NCI-H748 treated with DMSO at 0.1 percent for 48 hours (cell line): Measurements from ENCODE around the gene SPAG7.
A peak's percentile ranks its signal among the peaks of the same experiment; 100 is the strongest.

Experiments
- DNase-seq: peaks from one replicate; lab custom pipeline; 2025; lab: John Stamatoyannopoulos, UW

SPAG7 gene

DNA sequence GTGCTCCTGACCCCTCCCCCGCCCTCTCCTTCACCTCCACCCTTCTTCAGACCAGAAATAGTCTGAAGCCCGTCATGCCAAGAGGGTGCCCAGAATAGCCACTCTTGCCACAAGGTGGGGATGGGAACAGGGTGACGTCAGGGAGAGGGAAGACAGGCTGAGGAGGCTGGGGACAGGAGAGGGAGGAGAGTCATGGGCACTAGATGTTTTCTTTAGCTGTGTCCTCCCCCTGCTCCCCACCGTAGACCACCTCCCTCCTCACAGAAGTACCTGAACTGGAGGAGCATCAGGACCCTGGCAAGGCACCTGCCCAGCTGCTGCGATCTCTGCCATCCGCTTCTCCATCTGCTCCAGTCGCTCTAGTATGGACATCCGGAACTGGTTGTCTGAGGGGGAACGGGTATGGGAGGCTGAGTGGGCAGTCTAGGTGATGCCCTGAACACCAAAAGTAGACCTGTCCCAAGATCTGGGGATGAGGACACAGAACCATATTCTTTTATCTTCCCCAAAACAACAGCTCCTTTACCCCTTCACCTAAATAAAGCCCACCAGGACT lies 6.6 kb upstream of the SPAG7 start:
- DNase-seq, result no peak

DNA sequence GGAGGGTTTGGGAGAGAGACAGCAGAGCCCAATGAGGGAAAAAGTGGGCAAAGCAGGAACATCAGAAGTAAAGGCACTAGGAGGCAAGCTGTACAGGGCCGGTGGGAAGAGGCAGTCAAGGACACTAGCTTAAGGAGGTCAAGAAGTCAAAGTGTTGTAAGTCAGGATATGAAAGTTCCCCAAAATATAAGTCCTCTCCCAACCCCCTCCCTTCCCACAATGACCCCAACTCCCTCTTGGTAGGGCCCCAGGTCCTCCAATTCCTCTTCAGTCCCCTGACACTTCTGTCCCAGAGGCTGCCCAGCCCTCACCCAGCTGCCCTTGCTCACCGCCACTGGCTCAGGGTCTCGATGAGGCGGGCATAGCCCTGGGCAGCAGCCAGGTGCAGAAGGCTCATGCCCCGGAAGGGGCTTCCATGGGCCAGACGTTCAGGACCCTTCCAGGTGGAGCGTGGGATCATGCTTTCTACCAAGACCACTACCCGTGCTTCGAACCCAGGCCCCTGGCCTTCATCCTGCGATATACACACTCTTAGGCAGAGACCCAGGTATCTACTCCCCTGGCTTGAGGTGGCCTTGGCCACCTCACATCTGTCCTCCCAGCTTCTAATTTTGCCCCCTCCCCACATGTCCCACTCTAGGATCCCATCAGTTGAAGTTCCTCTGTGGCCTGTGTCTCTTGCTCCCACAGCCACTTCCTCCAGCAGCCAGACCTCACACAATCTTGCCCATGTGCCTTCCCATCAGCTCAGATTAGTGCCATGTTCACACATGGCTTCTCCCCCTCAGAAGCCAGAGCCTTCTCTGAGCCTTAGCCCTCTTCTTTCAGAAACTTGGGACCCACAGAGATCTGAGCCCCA lies 5.9 kb upstream of the SPAG7 start:
- DNase-seq, result no peak

DNA sequence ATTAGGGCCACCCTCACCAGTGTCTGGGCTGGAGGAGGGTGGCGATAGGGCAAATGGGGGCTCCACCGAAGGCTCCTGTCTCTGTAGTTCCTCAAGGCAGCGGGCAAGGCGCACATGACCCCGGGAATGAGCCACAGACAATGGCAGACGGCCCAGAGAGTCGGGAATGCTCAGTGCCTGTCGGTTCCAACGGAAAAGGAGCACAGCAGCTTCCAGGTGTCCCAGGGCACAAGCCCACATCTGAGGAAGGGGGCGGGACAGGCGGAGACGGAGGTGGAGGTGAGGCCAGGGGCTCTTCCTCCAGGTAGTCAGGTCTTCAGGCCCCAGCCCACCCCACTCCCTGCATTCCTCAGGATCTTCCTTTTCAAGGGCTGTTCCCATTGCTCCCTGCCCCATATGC lies 5.1 kb upstream of the SPAG7 start:
- no peak for DNase-seq

DNA sequence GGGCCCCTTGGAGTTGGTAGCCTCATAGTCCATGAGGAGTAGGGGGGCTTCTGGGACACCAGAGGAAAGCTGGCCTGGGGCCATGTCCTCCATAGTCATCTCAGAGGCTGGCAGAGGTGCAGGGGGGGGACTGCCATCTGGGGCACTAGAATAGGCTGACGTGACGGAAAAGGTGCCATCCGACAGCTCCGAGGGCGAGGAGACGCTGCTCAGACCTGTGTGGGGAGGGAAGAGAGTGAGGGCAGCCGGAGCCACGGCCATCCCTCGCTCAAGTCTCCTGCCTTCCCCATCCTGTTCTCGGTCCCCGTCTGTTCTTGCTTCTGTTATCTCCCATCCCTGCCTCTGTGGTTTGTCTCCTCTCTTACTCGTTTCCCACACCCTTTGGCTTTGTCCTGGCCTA lies 4.7 kb upstream of the SPAG7 start:
- no peak for DNase-seq

DNA sequence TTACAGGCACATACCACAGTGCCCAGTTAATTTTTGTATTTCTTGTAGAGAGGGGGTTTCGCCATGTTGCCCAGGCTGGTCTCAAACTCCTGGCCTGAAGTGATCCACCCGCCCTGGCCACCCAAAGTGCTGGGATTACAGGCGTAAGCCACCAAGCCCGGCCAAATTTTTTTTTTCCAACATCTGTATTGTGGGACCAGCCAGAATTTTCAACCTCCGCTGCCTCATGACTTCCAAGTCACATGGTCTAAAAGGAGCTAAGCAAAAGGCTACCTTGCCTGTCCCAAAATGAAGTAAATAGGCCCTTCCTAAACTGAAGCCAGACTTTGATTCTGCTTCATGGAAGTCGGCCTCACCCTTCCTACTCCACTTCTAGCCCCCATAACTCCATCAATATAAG lies 4.2 kb upstream of the SPAG7 start:
- DNase-seq, result no peak

DNA sequence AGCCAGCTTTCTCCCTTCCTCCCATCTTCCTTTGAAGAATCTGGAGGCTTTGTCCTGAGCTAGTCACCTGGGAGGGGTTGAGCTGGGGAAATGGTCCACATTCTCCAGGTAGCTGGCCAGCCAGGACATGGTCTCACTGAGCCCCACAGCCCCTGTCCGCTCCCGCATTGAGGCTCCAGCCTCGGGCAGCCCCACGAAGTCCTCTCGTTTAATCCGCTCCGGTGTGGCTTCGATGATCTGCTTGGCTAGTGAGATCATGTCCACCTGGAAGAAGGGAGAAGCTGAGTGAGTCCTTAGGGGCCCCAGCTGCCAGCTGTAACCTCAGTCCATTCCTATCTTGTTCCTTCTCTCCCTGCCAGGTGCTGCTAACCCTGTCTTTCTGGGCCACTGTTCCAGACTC lies 2.7 kb upstream of the SPAG7 start:
- no peak for DNase-seq

DNA sequence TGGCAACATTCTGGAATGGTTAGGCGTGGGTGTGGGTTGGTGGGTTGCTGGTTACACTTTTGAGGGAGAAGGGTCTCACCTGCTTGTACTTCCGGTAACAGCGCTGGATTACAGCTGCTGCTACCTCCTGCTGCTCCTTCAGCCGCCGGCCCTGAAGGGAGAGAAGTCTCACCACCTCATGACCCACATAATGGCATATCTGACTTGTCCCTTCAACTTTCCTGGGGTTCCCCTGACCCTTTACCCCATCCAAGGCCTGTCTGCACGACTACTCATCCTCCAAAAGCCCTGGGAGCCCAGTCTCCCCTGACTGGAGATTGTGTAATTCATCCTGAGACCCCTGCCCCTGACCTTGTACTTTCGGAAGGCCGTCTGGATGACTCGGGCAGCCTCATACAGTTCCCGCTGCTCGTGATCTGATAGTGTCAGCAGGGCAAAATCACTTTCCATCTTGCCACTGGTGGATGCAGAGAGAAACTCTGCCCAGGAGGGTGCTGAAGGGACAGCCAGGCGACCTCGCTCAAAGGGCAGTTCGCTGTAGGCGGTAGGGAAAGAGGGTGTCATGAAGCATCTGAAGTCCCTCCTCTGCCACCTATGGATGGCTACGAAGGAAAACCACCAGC lies 2.0 kb upstream of the SPAG7 start:
- DNase-seq, result no peak

DNA sequence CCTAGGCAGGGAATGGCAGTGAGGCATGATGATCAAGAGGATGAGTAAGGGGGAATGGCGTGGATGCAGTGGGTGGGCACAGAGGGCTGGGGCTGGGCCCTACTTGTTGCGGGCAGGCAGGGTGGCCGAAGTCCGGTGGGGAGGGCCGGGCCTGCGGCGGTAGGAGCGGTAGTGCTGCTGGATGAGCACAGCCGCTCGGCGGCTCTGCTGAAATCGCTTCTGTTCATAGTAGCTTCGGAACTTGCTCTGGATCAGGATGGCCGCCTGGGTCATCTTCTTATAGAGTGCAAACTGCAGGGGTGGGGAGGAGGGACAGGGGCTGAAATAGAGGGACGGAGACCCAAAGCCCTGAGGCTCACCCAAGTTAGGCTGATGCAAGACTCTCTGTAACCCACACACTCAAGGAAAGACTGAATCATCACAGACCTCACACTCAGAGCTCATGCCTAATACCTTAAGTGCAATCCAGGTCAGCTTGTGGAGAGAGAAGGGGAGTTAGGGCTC lies 1.5 kb upstream of the SPAG7 start:
- no peak for DNase-seq

DNA sequence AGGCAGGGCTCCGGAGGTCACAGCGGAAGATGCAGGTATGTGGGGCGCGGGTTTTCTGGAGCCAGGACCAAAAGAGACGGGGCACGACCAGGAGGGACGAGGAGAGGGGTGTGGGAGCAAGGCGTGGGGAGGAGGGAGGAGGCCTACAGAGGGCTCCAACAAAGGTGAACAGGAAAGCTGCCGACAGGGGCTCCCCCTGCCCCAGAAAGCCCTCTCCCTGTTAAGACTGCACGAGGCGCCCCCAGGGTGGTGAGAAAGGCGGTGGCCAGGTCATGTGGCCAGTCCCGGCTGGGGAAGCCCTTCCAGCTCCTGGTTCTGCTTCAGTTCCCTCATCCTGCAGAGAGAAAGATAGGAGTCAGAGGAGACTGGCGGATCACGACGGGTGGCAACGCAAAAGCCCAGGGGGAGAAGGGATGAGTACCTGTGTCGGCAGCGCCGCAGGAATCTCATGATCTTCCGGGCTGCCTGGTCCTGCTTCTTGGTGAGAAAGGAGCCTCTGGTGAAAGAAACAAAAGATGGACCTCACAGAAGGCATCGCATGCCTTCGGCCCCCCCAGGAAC lies 949 bp upstream of the SPAG7 start:
- no peak for DNase-seq

DNA sequence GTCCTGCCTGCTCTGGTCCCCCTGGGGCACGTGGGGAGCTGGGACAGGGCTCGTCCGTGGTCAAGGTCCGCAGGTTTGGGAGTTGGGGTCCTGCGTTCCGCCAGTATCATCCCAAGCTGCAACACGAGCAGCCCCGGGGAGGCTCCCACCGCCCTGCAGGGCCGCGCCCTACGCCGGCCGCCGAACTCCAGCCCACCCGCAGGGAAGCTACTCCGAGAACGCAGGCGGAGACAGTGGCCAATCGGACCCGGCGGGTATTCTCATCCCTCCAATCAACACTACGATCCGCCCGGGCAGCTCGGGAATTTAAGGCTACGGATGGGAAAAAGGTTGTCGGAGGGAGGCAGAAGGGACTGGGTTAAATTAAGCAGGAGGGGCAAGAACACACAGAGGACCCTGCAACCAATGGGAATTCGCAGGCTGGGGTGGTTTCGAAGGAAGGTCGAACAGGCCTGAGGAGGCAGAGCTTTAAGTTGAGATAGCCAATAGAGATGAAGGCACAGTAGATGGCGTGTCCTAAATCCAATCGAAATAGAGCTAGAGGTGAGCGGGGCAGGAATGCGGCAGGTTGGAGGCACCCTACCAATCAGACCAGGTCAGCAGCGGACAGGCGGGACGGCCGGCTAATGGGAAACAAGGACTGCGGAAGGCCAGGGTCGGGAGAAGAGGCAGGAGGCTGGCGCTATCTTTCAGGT lies 626 bp downstream of the SPAG7 start:
- DNase-seq, result peak; percentile 100

DNA sequence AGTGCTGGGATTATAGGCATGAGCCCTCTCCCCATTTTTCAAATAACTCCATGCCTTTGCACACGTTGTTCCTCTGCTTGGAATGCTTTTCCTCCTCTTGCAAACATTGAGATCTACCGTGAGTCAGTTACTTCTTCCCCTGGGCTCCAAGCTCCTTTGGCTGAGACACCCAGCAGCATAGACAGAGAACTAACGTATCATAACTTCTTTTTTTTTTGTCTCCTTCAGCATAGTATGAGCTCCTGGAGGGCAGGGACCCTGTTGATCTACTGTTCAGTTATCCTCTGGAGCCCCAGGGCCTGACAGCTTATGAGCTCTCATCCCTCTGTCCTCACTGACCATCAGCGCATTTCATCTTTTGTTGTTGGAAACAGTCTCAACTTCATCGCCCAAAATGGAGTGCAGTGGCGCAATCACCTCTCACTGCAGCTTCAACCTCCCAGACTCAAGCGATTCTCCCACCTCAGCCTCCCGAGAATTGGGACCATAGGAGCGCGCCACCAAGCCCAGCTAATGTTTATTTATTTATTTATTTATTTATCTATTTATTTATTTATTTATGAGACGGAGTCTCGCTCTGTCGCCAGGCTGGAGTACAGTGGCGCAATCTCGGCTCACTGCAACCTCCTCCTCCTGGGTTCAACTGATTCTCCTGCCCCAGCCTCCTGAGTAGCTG lies 2.2 kb downstream of the SPAG7 start:
- DNase-seq, result no peak

DNA sequence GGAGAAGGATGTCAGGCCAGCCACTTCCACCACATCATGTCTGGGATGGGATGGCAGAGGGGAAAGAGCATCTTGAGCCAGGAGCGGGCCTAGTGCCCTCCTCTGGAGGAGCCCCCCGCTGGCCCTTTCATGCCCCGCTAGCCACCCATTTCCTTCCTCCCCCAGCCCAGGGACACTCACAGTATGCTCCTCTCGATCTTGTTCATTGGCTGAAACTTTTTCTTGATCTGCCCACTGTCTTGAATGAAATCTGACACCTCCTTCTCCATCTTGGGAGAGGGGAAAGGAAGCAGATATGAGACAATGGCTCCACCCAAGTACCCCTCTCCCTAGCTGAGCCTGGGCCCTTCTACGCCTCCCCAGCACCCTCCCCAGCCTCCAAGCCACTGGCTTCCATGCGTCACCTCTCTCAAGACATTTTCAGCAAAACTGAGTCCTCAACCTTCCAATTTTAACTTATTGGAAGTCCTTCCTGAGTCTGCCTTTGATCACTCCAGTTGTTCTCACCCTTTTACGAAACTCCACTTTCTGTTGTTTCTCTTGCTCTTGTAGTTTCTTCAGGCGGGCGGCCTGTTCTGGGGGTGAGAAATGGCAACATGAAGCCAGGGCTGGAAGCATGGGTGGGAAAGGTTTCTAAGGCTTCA lies 7.2 kb downstream of the SPAG7 start:
- no peak for DNase-seq

DNA sequence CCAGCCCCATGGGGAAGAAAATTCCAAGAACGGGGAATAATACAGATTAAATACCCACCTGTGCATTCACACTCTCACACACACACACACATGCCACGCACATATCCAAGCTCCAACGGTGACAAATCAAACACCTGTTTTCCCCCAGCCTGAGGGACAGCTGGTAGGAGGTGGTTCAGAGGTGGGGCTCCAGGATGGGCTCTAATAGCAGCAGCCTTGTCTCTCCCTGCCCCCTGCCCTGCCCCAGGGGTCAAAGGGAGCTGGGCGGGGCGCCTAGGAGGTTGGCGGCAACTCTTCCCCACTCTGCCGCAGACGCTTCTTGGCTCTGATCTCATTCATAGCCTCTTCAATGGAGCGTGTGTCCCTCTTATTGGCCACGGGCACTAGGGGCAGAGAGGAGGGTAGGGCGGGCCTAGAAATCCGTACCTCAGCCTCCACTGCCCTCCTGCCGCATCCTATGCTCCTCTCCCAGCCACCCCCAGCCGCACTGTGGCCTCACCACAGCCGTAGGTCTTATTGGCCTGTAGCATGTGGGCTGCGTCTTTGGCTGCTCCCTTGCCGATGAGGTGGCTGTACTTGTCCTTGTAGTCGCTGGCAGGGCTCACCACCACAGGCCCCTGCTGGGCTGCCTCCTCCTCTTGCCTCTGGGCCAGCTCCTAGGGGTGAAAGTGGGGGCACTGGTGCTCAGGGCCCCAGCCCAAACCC lies 8.2 kb downstream of the SPAG7 start:
- no peak for DNase-seq

DNA sequence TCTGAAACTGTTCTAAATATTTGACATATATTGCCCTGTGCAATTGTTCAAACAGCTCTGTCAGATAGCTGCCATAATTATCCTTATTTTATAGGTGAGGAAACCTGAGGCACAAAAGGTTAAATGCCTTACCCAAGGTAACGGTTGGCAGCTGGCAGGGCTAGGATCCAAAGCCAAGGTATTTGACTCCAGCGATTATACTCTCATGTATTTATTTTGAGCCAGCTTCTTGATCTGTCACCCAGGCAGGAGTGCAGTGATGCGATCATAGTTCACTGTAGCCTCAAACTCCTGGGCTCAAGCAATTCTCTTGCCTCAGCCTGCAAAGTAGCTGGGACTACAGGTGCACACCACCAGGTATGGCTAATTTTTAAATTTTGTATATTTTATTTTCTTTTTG lies 9.5 kb downstream of the SPAG7 start:
- no peak for DNase-seq

DNA sequence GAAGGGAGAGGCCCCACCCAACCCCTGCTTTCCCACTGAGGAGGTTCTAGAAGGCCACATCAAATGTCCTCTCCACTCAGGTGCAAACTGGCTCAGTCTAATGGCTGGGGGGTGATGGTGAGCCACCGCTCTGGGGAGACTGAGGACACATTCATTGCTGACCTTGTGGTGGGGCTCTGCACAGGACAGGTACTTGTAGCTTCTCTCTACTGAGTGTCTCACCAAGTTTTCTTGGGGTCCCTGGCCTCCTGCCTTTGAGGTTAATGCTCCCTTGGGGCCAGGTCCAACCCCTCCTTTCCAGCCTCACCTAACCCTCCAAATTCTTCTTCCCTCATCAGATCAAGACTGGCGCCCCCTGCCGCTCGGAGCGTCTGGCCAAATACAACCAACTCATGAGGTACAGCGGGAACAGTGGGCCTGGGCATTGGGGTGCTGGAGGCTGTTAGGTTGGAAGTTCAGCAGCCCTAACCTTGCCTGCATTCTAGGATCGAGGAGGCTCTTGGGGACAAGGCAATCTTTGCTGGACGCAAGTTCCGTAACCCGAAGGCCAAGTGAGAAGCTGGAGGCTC lies 11.0 kb downstream of the SPAG7 start:
- no peak for DNase-seq

DNA sequence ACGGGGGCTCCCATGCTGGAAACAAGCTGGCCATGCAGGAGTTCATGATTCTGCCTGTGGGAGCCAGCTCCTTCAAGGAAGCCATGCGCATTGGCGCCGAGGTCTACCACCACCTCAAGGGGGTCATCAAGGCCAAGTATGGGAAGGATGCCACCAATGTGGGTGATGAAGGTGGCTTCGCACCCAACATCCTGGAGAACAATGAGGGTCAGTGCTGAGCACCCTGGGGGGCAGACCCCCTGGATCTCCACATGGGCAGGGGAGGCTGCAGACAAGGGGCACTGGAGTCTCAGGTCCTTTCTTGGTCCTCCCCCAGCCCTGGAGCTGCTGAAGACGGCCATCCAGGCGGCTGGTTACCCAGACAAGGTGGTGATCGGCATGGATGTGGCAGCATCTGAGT lies 12.5 kb downstream of the SPAG7 start:
- no peak for DNase-seq

DNA sequence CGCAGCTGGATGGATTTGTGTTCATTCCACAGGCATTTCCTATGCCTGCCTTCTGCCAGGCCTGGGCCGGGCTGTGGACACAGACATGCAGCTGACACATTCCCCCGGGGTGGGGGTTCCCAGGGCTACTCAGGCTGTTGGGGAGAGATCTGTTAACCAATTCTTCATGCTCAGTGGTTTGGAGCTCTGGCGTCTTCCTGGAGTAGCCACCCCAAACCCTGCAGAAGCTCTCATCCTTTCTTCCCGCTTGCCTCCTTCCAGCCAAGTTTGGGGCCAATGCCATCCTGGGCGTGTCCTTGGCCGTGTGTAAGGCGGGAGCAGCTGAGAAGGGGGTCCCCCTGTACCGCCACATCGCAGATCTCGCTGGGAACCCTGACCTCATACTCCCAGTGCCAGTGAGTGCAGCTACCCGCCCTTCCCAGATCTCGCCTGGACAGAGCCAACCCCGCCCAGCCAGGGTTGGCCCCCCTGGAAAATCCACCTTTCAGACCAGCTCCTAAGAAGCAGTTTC lies 14.1 kb downstream of the SPAG7 start:
- no peak for DNase-seq

DNA sequence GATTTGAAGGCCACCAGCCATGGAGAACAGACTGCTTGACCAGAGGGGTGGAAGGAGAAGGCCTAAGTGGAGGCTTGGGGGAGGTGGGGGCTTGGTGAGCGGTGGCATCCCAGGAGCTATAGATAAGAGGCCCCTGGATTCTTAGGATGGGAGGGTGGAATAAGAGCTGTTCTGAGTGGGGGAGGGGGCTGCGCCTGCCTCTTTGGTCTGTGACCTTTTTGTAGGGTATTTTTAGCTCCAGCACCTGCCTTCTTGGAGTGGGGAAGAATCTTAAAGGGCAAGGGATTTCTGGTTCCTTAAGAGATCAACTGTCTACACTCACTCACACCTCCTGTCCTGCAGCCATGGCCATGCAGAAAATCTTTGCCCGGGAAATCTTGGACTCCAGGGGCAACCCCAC lies 16.1 kb downstream of the SPAG7 start:
- no peak for DNase-seq

DNA sequence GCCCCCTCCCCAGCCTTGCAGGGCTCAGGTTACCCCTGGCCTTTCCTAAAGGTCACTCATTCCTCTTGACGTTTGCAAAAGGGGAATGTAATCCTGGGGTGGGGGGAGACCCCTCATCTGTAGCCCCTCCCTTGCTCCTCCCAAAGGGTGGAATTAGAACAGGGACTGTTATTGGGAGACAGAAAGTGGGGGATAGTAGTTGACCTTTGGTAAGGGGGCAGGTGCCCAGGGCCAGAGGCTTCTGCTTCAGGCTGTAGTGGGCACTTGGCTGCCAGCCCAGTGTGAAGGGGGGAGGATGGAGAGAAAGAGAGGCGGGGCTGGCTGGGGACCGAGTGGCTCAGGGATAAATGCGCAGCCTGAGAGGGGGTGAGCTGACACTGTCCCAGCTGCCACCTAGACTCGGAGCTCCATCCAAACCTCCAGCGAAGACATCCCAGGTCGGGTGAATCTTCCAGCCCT lies 16.8 kb downstream of the SPAG7 start, which contains the start of gene ENO3:
Gene ENO3, plus strand, starts transcription at position 374 of the 459 bp plus-strand sequence. CDS start 711 bp downstream, outside the sequence.
- DNase-seq, result peak; percentile 11
